HG03521 (cell line): ENCODE measurements around the gene PCDHA13.
"Not testable (repeated sequence)": the region's sequence is repeated elsewhere in the genome, so short reads cannot be mapped to it uniquely, and the experiment has no call there.

Source experiments
- ATAC-seq: cut with Tn5 transposase; IDR thresholded peaks from one replicate; pipeline ENCODE4 v1.9.1; 2021; ENCODE audit warnings: mild to moderate bottlenecking, moderate library complexity; ENCODE audit not compliant: unreplicated experiment

The PCDHA13 gene

DNA sequence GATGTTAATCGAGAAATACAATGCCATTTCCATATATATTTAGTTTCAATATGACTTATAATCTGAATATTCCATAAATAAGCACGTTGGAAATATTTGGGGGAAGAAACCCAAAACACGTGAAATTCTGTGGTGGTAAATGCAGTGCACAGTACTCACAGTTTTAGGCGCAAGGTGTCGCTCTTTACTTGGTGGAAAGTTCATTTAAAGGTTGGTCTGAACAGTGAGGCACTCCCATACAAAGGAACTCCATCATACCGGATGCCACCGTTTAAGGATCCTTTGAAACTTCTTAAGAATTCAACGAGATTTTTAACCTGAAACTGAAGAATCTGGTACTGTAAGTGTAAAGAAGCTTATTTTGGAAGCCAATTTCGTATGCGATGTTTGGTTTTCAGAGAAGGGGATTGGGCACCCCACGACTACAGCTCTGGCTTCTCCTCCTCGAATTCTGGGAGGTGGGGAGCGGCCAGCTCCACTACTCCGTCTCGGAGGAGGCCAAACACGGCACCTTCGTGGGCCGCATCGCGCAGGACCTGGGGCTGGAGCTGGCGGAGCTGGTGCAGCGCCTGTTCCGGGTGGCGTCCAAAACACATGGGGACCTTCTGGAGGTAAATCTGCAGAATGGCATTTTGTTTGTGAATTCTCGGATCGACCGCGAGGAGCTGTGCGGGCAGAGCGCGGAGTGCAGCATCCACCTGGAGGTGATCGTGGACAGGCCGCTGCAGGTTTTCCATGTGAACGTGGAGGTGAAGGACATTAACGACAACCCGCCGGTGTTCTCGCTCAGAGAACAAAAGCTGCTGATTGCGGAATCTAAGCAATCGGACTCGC, 13.0 kb upstream of the PCDHA13 start, which contains the start of gene PCDHA11:
Gene PCDHA11 (plus strand): TSS at position 237 of the 834 bp plus-strand sequence. CDS start 147 bp downstream, at position 384.
- ATAC-seq, result no peak

DNA sequence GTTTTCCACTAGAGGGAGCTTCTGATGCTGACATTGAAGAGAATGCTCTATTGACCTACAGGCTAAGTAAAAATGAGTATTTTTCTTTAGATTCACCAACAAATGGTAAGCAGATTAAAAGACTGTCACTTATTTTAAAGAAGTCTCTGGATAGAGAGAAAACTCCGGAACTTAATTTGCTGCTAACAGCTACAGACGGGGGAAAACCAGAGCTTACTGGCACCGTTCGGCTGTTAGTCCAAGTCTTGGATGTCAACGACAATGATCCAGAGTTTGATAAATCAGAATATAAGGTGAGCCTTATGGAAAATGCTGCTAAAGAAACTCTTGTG, 12.4 kb upstream of the PCDHA13 start:
- no peak for ATAC-seq

DNA sequence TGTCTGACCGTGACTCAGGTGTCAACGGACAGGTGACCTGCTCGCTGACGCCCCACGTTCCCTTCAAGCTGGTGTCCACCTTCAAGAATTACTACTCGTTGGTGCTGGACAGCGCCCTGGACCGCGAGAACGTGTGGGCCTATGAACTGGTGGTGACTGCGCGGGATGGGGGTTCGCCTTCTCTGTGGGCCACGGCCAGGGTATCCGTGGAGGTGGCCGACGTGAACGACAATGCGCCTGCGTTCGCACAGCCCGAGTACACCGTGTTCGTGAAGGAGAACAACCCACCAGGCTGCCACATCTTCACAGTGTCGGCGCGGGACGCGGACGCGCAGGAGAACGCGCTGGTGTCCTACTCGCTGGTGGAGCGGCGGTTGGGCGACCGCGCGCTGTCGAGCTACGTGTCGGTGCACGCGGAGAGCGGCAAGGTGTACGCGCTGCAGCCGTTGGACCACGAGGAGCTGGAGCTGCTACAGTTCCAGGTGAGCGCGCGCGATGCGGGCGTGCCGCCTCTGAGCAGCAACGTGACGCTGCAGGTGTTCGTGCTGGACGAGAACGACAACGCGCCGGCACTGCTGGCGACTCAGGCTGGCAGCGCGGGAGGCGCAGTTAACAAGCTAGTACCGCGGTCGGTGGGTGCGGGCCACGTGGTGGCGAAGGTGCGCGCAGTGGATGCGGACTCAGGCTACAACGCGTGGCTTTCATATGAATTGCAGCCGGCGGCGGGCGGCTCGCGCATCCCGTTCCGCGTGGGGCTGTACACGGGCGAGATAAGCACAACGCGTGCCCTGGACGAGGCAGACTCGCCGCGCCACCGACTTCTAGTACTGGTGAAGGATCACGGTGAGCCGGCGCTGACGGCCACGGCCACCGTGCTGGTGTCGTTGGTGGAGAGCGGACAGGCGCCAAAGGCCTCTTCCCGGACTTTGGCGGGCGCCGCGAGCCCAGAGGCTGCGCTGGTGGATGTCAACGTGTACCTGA, 11.4 kb upstream of the PCDHA13 start:
- no peak for ATAC-seq

DNA sequence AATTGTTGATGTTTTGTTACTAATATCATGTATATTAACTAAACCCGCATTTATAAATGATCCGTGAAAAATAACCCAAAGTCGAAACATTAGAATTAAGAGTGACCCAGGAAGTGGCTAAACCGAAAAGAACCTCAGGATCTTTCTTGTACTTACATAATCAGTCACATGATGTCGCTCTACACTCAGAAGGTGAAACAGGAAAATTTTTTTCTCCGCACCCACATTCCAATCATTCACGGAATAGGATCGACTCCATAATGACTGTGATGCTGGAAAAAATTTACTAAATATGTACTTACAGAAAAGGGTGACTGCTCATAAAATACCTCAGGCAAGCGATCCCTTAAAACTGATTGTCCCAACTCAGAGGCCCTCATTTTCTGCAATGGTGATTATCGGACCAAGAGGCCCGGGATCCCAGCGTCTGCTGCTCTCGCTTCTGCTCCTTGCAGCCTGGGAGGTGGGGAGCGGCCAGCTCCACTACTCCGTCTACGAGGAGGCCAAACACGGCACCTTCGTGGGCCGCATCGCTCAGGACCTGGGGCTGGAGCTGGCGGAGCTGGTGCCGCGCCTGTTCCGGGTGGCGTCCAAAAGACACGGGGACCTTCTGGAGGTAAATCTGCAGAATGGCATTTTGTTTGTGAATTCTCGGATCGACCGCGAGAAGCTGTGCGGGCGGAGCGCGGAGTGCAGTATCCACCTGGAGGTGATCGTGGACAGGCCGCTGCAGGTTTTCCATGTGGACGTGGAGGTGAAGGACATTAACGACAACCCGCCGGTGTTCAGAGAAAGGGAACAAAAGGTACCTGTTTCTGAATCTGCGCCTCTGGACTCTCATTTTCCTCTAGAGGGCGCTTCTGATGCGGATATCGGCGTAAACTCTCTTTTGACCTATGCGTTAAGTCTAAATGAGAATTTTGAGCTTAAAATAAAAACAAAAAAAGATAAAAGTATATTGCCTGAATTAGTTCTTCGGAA, 6.5 kb upstream of the PCDHA13 start, which contains the start of gene PCDHA12:
Gene PCDHA12 (plus strand): TSS at position 224 of the 981 bp plus-strand sequence. CDS start 165 bp downstream, at position 389.
- ATAC-seq, result no peak

DNA sequence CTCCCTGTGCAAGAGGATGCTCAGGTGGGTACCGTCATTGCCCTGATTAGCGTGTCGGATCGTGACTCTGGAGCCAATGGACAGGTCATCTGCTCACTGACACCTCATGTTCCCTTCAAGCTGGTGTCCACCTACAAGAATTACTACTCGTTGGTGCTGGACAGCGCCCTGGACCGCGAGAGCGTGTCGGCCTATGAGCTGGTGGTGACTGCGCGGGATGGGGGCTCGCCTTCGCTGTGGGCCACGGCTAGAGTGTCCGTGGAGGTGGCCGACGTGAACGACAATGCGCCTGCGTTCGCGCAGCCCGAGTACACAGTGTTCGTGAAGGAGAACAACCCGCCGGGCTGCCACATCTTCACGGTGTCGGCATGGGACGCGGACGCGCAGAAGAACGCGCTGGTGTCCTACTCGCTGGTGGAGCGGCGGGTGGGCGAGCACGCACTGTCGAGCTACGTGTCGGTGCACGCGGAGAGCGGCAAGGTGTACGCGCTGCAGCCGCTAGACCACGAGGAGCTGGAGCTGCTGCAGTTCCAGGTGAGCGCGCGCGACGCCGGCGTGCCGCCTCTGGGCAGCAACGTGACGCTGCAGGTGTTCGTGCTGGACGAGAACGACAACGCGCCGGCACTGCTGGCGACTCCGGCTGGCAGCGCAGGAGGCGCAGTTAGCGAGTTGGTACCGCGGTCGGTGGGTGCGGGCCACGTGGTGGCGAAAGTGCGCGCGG, 5.2 kb upstream of the PCDHA13 start:
- ATAC-seq, result not testable (repeated sequence)

DNA sequence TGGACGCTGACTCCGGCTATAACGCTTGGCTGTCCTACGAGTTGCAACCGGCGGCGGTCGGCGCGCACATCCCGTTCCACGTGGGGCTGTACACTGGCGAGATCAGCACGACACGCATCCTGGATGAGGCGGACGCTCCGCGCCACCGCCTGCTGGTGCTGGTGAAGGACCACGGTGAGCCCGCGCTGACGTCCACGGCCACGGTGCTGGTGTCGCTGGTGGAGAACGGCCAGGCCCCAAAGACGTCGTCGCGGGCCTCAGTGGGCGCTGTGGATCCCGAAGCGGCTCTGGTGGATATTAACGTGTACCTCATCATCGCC, 4.7 kb upstream of the PCDHA13 start:
- no peak for ATAC-seq

DNA sequence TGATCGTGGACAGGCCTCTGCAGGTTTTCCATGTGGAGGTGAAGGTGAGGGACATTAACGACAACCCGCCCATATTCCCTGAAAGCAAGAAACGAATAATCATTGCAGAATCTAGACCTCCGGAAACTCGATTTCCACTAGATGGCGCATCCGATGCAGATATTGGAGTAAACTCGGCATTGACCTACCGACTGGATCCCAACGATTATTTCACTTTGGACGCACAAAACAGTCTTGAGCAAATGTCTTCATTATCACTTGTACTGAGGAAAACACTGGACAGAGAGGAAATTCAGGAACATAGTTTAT, 621 bp downstream of the PCDHA13 start:
- no peak for ATAC-seq

DNA sequence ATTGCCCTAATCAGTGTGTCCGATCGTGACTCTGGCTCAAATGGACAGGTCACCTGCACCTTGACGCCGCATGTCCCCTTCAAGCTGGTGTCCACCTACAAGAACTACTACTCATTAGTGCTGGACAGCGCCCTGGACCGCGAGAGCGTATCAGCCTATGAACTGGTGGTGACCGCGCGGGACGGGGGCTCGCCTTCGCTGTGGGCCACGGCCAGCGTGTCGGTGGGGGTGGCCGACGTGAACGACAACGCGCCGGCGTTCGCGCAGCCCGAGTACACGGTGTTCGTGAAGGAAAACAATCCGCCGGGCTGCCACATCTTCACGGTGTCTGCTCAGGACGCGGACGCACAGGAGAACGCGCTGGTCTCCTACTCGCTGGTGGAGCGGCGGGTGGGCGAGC, 1.4 kb downstream of the PCDHA13 start:
- no peak for ATAC-seq

DNA sequence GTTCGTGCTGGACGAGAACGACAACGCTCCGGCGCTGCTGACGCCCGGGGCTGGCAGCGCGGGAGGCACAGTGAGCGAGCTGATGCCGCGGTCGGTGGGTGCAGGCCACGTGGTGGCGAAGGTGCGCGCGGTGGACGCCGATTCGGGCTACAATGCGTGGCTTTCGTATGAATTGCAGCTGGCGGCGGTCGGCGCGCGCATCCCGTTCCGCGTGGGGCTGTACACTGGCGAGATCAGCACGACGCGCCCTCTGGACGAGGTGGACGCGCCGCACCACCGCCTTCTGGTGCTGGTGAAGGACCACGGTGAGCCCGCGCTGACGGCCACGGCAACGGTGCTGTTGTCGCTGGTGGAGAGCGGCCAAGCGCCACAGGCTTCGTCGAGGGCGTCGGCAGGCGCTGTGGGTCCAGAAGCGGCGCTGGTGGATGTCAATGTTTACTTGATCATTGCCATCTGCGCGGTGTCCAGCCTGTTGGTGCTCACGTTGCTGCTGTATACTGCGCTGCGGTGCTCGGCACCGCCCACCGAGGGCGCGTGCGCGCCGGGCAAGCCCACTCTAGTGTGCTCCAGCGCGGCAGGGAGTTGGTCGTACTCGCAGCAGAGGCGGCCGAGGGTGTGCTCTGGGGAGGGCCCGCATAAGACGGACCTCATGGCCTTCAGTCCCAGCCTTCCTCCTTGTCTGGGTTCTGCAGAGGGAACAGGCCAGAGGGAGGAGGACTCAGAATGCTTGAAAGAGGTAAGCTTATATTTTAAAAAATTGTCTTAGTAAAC, 2.2 kb downstream of the PCDHA13 start:
- no peak for ATAC-seq

DNA sequence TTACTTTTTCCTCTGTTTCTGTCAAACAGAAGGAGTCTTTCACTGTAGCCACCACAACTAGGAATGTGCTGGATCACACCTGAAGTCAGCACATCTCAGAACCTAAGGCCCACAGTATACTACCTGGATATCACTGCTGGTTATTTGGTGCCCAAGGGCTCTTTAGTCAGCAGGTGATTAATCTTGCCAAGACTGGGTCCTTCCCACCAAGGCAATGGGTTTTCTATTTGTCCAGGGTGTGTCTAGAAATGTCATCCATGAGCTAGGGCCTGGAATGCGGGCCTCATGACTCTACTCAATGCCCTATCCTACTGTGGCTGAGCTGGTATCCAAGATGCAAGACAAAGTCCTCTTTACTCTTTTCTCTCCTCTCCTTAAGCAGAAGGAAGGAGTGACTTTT, 34.4 kb downstream of the PCDHA13 start:
- ATAC-seq, result no peak

DNA sequence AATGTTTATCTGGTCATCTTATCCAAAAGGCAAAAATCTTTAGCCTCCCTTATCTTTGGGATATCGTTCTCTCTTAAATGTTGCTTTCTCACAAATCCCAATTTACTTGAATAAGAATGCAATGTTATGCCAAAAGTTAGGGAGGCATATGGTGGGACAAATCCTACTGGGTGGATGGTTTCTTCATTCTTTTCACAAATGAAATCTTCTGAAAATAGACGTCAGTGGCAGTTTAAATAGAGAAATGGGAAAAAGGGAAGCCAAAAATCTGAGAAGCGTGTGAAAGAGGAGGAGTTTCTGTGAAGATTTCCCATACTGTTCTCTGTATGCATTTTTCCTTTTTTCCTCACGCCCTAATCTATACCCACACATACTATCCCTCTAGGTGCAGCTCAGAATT, 41.7 kb downstream of the PCDHA13 start:
- no peak for ATAC-seq

DNA sequence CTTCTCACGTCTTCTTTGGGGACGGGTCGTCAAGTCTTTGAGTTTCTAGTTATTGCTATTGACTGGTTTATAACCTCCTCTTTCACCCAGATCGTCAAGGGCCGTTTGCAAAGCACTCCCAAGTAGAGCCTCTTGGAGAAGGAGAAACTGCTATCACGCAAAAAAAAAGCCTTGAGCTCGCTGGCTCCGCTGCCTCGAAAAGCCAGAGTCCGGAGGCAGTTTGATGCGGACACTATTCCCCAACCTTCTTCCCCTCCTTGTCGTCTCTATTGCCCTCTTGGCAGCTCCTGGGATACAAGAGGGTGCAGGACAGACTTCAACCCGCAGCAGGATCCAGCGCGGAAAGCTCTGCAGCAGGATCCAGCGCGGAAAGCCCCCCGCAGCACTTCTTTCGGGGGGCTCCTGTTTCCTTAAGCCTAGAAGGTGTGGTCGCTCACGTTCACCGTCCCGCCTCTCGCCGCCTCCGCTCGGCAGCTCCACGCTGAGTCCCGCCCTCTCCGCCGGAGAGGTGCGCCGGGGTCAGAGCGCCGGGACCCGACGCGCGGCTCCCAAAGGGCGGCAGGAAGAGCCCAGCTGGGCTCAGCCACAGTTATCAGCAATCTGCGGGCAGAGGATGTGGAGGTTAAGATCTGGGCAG, 44.0 kb downstream of the PCDHA13 start, which contains the start of gene PCDHAC1:
Gene PCDHAC1 (plus strand): TSS at position 494 of the 637 bp plus-strand sequence. CDS start 594 bp downstream, outside the sequence.
- ATAC-seq, result no peak

DNA sequence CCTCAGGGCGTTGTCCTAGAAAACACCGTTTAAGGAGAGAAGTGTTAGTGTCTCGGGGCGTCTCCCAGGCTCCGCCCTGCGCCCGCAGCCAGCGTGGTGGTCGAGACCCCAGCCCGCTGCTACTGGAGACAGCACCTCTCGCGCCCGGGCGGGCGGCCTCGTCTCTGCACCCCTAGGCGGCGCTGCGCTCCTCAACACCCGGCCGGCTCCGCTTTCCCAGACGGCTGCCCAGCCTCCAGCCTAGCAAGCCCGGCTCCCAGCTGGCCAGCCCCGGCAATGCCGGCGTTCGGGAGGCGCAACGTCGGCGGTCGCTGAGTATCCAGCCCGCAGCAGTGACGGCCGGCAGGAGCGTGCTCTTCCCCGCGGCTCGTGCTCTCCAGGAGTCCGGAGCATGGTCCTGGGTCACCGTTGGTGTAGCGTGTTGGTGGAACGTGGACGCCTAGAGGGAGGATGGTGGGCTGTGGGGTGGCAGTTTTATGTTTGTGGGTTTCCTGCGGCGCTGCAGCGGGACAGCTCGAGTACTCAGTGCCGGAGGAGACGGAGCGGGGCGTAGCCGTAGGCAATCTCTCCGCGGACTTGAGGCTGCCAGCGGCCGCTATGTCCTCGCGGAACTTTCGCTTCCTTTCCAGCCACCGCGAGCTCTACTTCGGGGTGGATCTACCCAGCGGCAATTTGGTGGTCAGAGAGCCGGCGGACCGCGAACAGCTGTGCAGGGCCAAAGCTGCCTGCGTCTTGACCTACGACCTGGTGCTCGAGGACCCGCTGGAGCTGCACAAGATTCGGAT, 44.7 kb downstream of the PCDHA13 start:
- no peak for ATAC-seq

DNA sequence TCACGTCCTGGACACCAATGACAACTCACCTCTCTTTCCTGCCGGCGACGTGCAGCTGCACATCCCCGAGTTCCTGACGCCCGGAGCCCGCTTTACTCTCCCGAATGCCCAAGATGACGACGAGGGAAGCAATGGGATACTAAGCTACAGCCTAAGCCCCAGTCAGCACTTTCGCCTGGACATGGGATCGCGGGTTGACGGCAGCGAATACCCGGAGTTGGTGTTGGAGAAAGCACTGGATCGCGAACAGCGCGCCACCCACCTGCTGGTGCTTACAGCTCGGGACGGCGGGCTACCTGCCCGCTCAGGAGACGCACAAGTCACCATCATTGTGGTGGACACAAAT, 45.3 kb downstream of the PCDHA13 start:
- no peak for ATAC-seq
